ENCODE measurements around the gene G6PC3.
A peak's percentile ranks its signal among the peaks of the same experiment; 100 is the strongest.

Gene G6PC3

GRCh38 chr17:44102849-44103622, 32.5 kb downstream of the G6PC3 start:
- peaks cover 1 to 97% (median 67%) of the 10 kb centered on the region in 4 donors for H3K4me1 ChIP-seq
- peaks cover 0 to 19% (median 0%) of the 10 kb centered on the region in 3 donors for H3K36me3 ChIP-seq
- intact Hi-C loops (cut with DNase I; ENCODE audit: low total_unique reads), result no loop called here
- H3K9me3 ChIP-seq, result no peaks in the 10 kb centered on the region
- no peak overlapping the region for H3K4me3 ChIP-seq
- peak overlapping the region in 1 of 2 donors; percentile 91 for H3K27ac ChIP-seq
- no peak for TF ChIP-seq CTCF (IDR thresholded peaks at IDR 0.05)
- DNase-seq, result no peak
- H3K27me3 ChIP-seq, result no peaks in the 10 kb centered on the region

GRCh38 chr17:44105483-44105882, 34.9 kb downstream of the G6PC3 start:
- intact Hi-C loops (cut with DNase I; ENCODE audit: low total_unique reads), result loop anchor here (5.0 kb wide), 1 partner anchor 33 kb away; the partner anchor contains the start of gene G6PC3
- TF ChIP-seq CTCF (IDR thresholded peaks at IDR 0.05), result no peak
- Histone ChIP-seq H3K36me3 (peaks cover 0 to 19% (median 0%) of the 10 kb centered on the region in 3 donors), H3K9me3 (no peaks in the 10 kb centered on the region), H3K4me3 (no peak overlapping the region), H3K4me1 (peaks cover 18 to 98% (median 79%) of the 10 kb centered on the region in 4 donors), H3K27ac (peak overlapping the region; percentile 64 to 91), H3K27me3 (no peaks in the 10 kb centered on the region)
- DNase-seq, result no peak

GRCh38 chr17:44105941-44106340, 35.4 kb downstream of the G6PC3 start:
- Histone ChIP-seq H3K27me3 (no peaks in the 10 kb centered on the region), H3K4me3 (no peak overlapping the region), H3K4me1 (peaks cover 22 to 98% (median 81%) of the 10 kb centered on the region in 4 donors), H3K27ac (peak overlapping the region; percentile 64 to 91), H3K36me3 (peaks cover 0 to 19% (median 0%) of the 10 kb centered on the region in 3 donors), H3K9me3 (no peaks in the 10 kb centered on the region)
- TF ChIP-seq CTCF (IDR thresholded peaks at IDR 0.05), result no peak
- DNase-seq, result no peak
- intact Hi-C loops (cut with DNase I; ENCODE audit: low total_unique reads), result loop anchor here (5.0 kb wide), 1 partner anchor 34 kb away; the partner anchor contains the start of gene G6PC3

- Histone ChIP-seq H3K9me3 (no peaks in the 10 kb centered on the region), H3K36me3 (peaks cover 0 to 19% (median 0%) of the 10 kb centered on the region in 3 donors), H3K27ac (peak overlapping the region; percentile 84 to 91), H3K4me3 (no peak overlapping the region), H3K4me1 (peaks cover 22 to 96% (median 84%) of the 10 kb centered on the region in 4 donors), H3K27me3 (no peaks in the 10 kb centered on the region)
- TF ChIP-seq CTCF (IDR thresholded peaks at IDR 0.05), result no peak
- intact Hi-C loops (cut with DNase I; ENCODE audit: low total_unique reads), result loop anchor here (5.0 kb wide), 1 partner anchor 34 kb away; the partner anchor contains the start of gene G6PC3
- no peak for DNase-seq
Measured at GRCh38 chr17:44106801-44107200, 36.3 kb downstream of the G6PC3 start.

- Histone ChIP-seq H3K9me3 (no peaks in the 10 kb centered on the region), H3K36me3 (peaks cover 0 to 16% (median 3%) of the 10 kb centered on the region in 3 donors), H3K4me3 (peak overlapping the region; percentile 53 to 56), H3K27ac (peak overlapping the region; percentile 84 to 91), H3K4me1 (peaks cover 22 to 96% (median 89%) of the 10 kb centered on the region in 4 donors), H3K27me3 (no peaks in the 10 kb centered on the region)
- TF ChIP-seq CTCF (IDR thresholded peaks at IDR 0.05), result no peak
- intact Hi-C loops (cut with DNase I; ENCODE audit: low total_unique reads), result loop anchor here (5.0 kb wide), 1 partner anchor 36 kb away; the partner anchor contains the start of gene G6PC3
- peak; percentile 94 to 97 for DNase-seq
Measured at GRCh38 chr17:44108440-44109311, 38.1 kb downstream of the G6PC3 start.

Data from tibial artery (tissue), 4 donors.